ENCODE measurements around the gene NGEF. TPM values are rescaled to one million over a fixed set of nuclear protein-coding genes. Genes with fewer than 3 reads are reported as not detected.

Gene NGEF
- total RNA-seq, 4 donors from 2014 or later, result 4.0 to 16.5 (median 6.2) TPM

- TF ChIP-seq POLR2A (IDR thresholded peaks at IDR 0.05), result no peak
- no peak for TF ChIP-seq CTCF (IDR thresholded peaks at IDR 0.05)
- Histone ChIP-seq H3K36me3 (no peaks in the 10 kb centered on the region), H3K27ac (no peak overlapping the region), H3K27me3 (no peaks in the 10 kb centered on the region), H3K4me1 (no peaks in the 10 kb centered on the region), H3K4me3 (no peak overlapping the region), H3K9me3 (peaks cover 0 to 9% (median 0%) of the 10 kb centered on the region in 3 donors)
- no peak for DNase-seq
- WGBS, 2 donors, result 48 to 62% methylated on average over 8 of the region's 8 CpGs
- intact Hi-C loops (cut with DNase I), result no loop called here
Observed at GRCh38 chr2:232941400-232941799, 71.7 kb downstream of the NGEF start.

- H3K36me3 ChIP-seq, result no peaks in the 10 kb centered on the region
- WGBS, 2 donors, result 88 to 93% methylated on average over 5 of the region's 5 CpGs
- intact Hi-C loops (cut with DNase I), result no loop called here
Observed at GRCh38 chr2:232940724-232941123, 72.3 kb downstream of the NGEF start.

GRCh38 chr2:232937278-232937906 lies 75.7 kb downstream of the NGEF start:
- intact Hi-C loops (cut with DNase I), result no loop called here
- 38 to 57% methylated on average over 4 of the region's 5 CpGs for WGBS, 2 donors

More at GRCh38 chr2:232940724-232941123, 72.3 kb downstream of the NGEF start:
- no peak for TF ChIP-seq CTCF (IDR thresholded peaks at IDR 0.05)
- no peak for TF ChIP-seq POLR2A (IDR thresholded peaks at IDR 0.05)
- H3K9me3 ChIP-seq, result peaks cover 0 to 9% (median 0%) of the 10 kb centered on the region in 3 donors
- no peak overlapping the region for H3K4me3 ChIP-seq
- H3K4me1 ChIP-seq, result no peaks in the 10 kb centered on the region
- H3K27me3 ChIP-seq, result no peaks in the 10 kb centered on the region
- no peak overlapping the region for H3K27ac ChIP-seq
- DNase-seq, result no peak

GRCh38 chr2:232931636-232932035 lies 81.4 kb downstream of the NGEF start:
- Histone ChIP-seq H3K27me3 (peaks cover 0 to 52% (median 5%) of the 10 kb centered on the region in 4 donors), H3K4me1 (peaks cover 0 to 23% (median 19%) of the 10 kb centered on the region in 3 donors), H3K36me3 (no peaks in the 10 kb centered on the region), H3K27ac (no peak overlapping the region), H3K4me3 (no peak overlapping the region), H3K9me3 (no peaks in the 10 kb centered on the region)
- 64 to 68% methylated on average over 4 of the region's 4 CpGs for WGBS, 2 donors
- intact Hi-C loops (cut with DNase I), result no loop called here
- no peak for DNase-seq
- TF ChIP-seq POLR2A (IDR thresholded peaks at IDR 0.05), result no peak
- no peak for TF ChIP-seq CTCF (IDR thresholded peaks at IDR 0.05)

More at GRCh38 chr2:232937278-232937906, 75.7 kb downstream of the NGEF start:
- Histone ChIP-seq H3K4me1 (no peaks in the 10 kb centered on the region), H3K36me3 (no peaks in the 10 kb centered on the region), H3K27ac (no peak overlapping the region), H3K4me3 (no peak overlapping the region), H3K27me3 (no peaks in the 10 kb centered on the region), H3K9me3 (peaks cover 0 to 9% (median 0%) of the 10 kb centered on the region in 3 donors)
- TF ChIP-seq POLR2A (IDR thresholded peaks at IDR 0.05) (no peak), CTCF (IDR thresholded peaks at IDR 0.05) (no peak)
- no peak for DNase-seq

GRCh38 chr2:232930059-232930400 lies 83.0 kb downstream of the NGEF start:
- 83 to 95% methylated on average over 7 to 8 of the region's 8 CpGs for WGBS, 2 donors
- Histone ChIP-seq H3K4me3 (no peak overlapping the region), H3K4me1 (peaks cover 0 to 39% (median 22%) of the 10 kb centered on the region in 3 donors), H3K9me3 (no peaks in the 10 kb centered on the region), H3K27ac (no peak overlapping the region), H3K36me3 (no peaks in the 10 kb centered on the region), H3K27me3 (peaks cover 0 to 68% (median 5%) of the 10 kb centered on the region in 4 donors)
- no peak for TF ChIP-seq CTCF (IDR thresholded peaks at IDR 0.05)
- TF ChIP-seq POLR2A (IDR thresholded peaks at IDR 0.05), result no peak
- no peak for DNase-seq
- intact Hi-C loops (cut with DNase I), result no loop called here
